ENCODE measurements around the gene HMSD. TPM values are rescaled to one million over a fixed set of nuclear protein-coding genes. Genes with fewer than 3 reads are reported as not detected.
A peak's percentile ranks its signal among the peaks of the same experiment; 100 is the strongest.

HMSD gene
- total RNA-seq, 6 experiments from 2014 or later: 0.27 to 0.37 TPM; not detected in 4

GRCh38 chr18:63964908-63965307, 15.8 kb downstream of the HMSD start:
- ATAC-seq (peak; percentile 73 to 82 (median 77)), DNase-seq (no peak)
- Histone ChIP-seq H3K4me3 (no peak overlapping the region), H3K27ac (peak overlapping the region in 2 of 3 donors; percentile 37 to 78), H3K27me3 (no peaks in the 10 kb centered on the region), H3K36me3 (no peaks in the 10 kb centered on the region), H3K4me1 (peaks cover 0 to 37% (median 11%) of the 10 kb centered on the region in 4 donors), H3K9me3 (no peaks in the 10 kb centered on the region)
- intact Hi-C loops (cut with DNase I): no loop called here
- TF ChIP-seq, protein P1, sequence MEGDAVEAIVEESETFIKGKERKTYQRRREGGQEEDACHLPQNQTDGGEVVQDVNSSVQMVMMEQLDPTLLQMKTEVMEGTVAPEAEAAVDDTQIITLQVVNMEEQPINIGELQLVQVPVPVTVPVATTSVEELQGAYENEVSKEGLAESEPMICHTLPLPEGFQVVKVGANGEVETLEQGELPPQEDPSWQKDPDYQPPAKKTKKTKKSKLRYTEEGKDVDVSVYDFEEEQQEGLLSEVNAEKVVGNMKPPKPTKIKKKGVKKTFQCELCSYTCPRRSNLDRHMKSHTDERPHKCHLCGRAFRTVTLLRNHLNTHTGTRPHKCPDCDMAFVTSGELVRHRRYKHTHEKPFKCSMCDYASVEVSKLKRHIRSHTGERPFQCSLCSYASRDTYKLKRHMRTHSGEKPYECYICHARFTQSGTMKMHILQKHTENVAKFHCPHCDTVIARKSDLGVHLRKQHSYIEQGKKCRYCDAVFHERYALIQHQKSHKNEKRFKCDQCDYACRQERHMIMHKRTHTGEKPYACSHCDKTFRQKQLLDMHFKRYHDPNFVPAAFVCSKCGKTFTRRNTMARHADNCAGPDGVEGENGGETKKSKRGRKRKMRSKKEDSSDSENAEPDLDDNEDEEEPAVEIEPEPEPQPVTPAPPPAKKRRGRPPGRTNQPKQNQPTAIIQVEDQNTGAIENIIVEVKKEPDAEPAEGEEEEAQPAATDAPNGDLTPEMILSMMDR (IDR thresholded peaks at IDR 0.05): peak in 1 of 4 donors; percentile 2
- TF ChIP-seq POLR2A (IDR thresholded peaks at IDR 0.05): peak; percentile 48

- H3K9me3 ChIP-seq: no peaks in the 10 kb centered on the region
- ATAC-seq (peak in 1 of 4 donors; percentile 36), DNase-seq (no peak)
- 41% methylated on average over 5 of the region's 5 CpGs for WGBS (ENCODE audit: insufficient coverage, low coverage, low lambda C conversion rate, missing lambda C conversion rate)
- intact Hi-C loops (cut with DNase I): no loop called here
- no peaks in the 10 kb centered on the region for H3K36me3 ChIP-seq
- no peaks in the 10 kb centered on the region for H3K27me3 ChIP-seq
- peaks cover 0 to 37% (median 11%) of the 10 kb centered on the region in 4 donors for H3K4me1 ChIP-seq
- TF ChIP-seq POLR2A (IDR thresholded peaks at IDR 0.05): peak; percentile 11
- TF ChIP-seq, protein P1 (IDR thresholded peaks at IDR 0.05): no peak
- H3K4me3 ChIP-seq: no peak overlapping the region
- peak overlapping the region in 2 of 3 donors; percentile 37 to 78 for H3K27ac ChIP-seq
Observed at GRCh38 chr18:63965716-63966330, 16.7 kb downstream of the HMSD start.

DNA sequence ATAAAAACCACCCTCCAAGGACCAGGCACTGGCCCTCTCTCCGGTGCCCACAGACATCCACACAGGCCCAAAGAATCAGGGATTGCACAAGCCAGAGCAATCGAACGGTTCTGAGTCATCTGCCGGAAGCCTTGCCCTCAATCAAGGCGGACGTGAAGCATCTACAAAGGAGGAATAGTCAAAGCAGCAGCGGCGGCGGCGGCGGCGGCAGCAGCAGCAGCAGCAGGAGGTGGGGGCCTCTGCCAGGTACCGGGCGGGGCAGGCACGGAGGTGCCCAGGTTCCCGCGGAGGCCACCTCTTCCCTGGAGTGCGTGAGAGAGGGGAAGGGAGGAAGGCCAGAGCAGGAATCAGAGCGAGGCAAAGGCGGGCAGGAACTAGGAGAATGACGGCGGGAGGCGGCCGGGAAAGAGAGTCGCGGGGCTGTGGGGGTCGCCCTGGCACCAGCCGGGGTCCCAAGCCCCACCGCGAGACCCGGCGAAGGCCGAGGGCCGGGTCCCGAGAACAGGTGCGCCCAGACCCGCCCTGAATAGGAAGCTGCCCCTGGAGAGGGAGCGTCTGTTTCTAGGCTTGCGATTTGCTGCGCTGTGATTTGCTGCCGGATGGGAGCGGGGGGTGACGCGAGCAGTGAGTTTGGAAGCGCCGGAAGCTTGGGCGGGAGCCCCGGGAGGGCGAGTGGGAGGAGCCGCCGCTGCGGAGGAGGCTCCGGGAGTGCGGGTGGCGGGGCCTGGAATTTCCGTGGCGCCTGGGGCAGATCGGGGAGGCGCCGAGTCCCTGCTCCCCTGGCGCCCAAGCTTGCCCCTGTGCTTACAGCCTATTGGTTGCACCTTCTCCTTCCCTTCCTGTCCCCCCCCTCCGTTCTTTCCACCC, 21.1 kb downstream of the HMSD start, which contains the start of gene SERPINB8:
TSS of gene SERPINB8 (plus strand) at position 140 of the 867 bp plus-strand sequence. CDS start 8,228 bp downstream, outside the sequence.
- Histone ChIP-seq H3K27me3 (no peaks in the 10 kb centered on the region), H3K36me3 (no peaks in the 10 kb centered on the region), H3K4me3 (peak within 1 kb of the TSS; percentile 68 to 79 (median 79)), H3K4me1 (peaks cover 0 to 33% (median 8%) of the 10 kb centered on the region in 4 donors), H3K9me3 (no peaks in the 10 kb centered on the region), H3K27ac (peak within 1 kb of the TSS; percentile 96 to 99 (median 98))
- TF ChIP-seq POLR2A (IDR thresholded peaks at IDR 0.05): peak; percentile 99
- TF ChIP-seq, protein P1 (IDR thresholded peaks at IDR 0.05): no peak
- ATAC-seq (peak; percentile 91 to 98 (median 95)), DNase-seq (peak; percentile 95 to 98 (median 96))
- intact Hi-C loops (cut with DNase I): no loop called here
- 0% methylated on average over 26 of the region's 62 CpGs for WGBS (ENCODE audit: insufficient coverage, low coverage, low lambda C conversion rate, missing lambda C conversion rate)

GRCh38 chr18:63970809-63971205, 21.7 kb downstream of the HMSD start:
- no peaks in the 10 kb centered on the region for H3K27me3 ChIP-seq
- peak overlapping the region; percentile 96 to 99 (median 98) for H3K27ac ChIP-seq
- H3K9me3 ChIP-seq: no peaks in the 10 kb centered on the region
- peaks cover 0 to 30% (median 4%) of the 10 kb centered on the region in 4 donors for H3K4me1 ChIP-seq
- intact Hi-C loops (cut with DNase I): no loop called here
- peak overlapping the region; percentile 68 to 79 (median 79) for H3K4me3 ChIP-seq
- DNase-seq (peak in 2 of 3 donors; percentile 46 to 60), ATAC-seq (peak; percentile 15 to 33 (median 20))
- WGBS (ENCODE audit: insufficient coverage, low coverage, low lambda C conversion rate, missing lambda C conversion rate): 13% methylated on average over 15 of the region's 18 CpGs
- H3K36me3 ChIP-seq: no peaks in the 10 kb centered on the region
- no peak for TF ChIP-seq POLR2A (IDR thresholded peaks at IDR 0.05)
- TF ChIP-seq, protein P1 (IDR thresholded peaks at IDR 0.05): no peak
